Bronchial epithelial cell (primary cell): ENCODE measurements around the gene NFASC. TPM values are rescaled to one million over a fixed set of nuclear protein-coding genes. Genes with fewer than 3 reads are reported as not detected.

Experiments used
- DNase-seq: peaks from one replicate; pipeline ENCODE4 v3.0.0-alpha.2; 2010; ENCODE audit warnings: low read depth
- FAIRE-seq: peaks from 2 replicates; lab custom pipeline; 2011; peaks lifted over from hg19 to GRCh38; lab: Jason Lieb, UNC
- H3K27me3 ChIP-seq: 2 replicates; pipeline ENCODE4 v1.5.1; 2011; ENCODE audit warnings: low read length; ENCODE audit not compliant: control insufficient read depth, insufficient read depth
- H3K36me3 ChIP-seq: 2 replicates; pipeline ENCODE4 v1.5.1; 2011; ENCODE audit warnings: low read length; ENCODE audit not compliant: control insufficient read depth, insufficient read depth
- H3K4me3 ChIP-seq: 2 replicates; pipeline ENCODE4 v1.5.1; 2011; ENCODE audit warnings: mild to moderate bottlenecking, low read depth, low read length, control low read depth
- CTCF ChIP-seq: IDR thresholded peaks from 2 replicates; pipeline ENCODE4 v1.5.1; 2011; ENCODE audit warnings: mild to moderate bottlenecking, moderate library complexity, low read length, control low read depth, inconsistent platforms; ENCODE audit not compliant: insufficient read depth, severe bottlenecking
- total RNA-seq: library from RNA; depleted of rRNA; stranded (reverse); fragments of >200 nt; gene quantifications from 2 replicates; pipeline ENCODE4 v1.2.1, GENCODE V29; 2014

Gene NFASC
- total RNA-seq, 1 donor from 2014 or later, result 0.53 TPM

- FAIRE-seq, result no peak
- no peak overlapping the region for H3K4me3 ChIP-seq
- no peak for TF ChIP-seq CTCF
- no peaks in the 10 kb centered on the region for H3K36me3 ChIP-seq
- peaks cover 8% of the 10 kb centered on the region for H3K27me3 ChIP-seq
- no peak for DNase-seq
Measured at GRCh38 chr1:205032508-205032907, 161.8 kb downstream of the NFASC start.

DNA sequence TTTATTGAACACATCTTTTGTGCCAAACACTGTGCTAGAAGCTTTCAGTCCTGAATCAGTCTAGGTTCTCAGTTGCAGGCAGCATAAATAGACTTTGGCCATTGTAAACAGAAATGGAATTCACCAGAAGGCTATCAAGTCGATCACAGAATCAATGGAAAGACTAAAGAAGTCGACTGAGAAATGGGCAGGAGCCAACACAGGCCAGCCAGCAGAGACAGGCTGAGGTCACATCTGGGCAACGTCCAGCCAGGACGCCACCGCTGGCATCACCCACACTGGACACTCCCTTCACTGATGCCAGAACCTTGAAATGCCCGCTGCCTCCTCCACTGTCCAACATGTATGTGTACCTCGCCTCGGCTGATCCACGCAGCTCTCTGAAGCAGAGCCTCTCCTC, 166.9 kb downstream of the NFASC start:
- DNase-seq (no peak), FAIRE-seq (no peak)
- Histone ChIP-seq H3K4me3 (no peak overlapping the region), H3K27me3 (peaks cover 13% of the 10 kb centered on the region), H3K36me3 (no peaks in the 10 kb centered on the region)
- no peak for TF ChIP-seq CTCF

DNA sequence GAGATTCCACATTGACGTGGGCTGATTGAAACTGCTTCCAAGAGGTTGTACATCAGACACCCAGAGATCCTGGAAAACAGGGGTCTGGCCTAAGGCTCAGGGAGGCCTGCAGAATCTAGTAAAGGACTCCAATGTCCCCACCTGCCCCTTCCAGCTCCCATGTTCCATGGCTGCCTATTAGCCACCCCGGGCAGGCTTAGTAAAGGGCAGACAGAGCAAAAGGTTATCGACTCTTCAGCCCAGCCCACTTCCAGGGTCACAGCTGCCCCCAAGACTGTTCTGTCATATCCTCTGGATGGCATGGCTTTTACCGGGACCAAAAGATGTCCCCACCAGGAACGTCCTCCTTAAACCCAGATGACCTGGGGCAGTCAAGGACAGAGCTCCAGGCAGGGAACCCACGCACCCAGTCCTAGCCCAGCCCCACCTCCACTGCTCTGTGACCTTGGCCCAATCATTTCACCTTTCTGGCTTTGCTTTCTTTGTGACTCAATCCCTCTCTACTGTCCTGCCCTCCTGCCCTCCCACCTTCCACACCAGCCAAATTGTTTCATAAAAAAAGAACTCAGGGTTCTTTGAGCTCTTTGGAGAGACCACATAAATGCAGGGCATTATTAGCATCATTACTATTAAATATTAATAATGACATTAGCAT, 167.6 kb downstream of the NFASC start:
- Histone ChIP-seq H3K27me3 (peaks cover 13% of the 10 kb centered on the region), H3K36me3 (no peaks in the 10 kb centered on the region), H3K4me3 (no peak overlapping the region)
- no peak for FAIRE-seq
- no peak for TF ChIP-seq CTCF
- no peak for DNase-seq

- peaks cover 33% of the 10 kb centered on the region for H3K27me3 ChIP-seq
- no peak for TF ChIP-seq CTCF
- no peak for FAIRE-seq
Measured at GRCh38 chr1:205041001-205041715, 170.5 kb downstream of the NFASC start.

DNA sequence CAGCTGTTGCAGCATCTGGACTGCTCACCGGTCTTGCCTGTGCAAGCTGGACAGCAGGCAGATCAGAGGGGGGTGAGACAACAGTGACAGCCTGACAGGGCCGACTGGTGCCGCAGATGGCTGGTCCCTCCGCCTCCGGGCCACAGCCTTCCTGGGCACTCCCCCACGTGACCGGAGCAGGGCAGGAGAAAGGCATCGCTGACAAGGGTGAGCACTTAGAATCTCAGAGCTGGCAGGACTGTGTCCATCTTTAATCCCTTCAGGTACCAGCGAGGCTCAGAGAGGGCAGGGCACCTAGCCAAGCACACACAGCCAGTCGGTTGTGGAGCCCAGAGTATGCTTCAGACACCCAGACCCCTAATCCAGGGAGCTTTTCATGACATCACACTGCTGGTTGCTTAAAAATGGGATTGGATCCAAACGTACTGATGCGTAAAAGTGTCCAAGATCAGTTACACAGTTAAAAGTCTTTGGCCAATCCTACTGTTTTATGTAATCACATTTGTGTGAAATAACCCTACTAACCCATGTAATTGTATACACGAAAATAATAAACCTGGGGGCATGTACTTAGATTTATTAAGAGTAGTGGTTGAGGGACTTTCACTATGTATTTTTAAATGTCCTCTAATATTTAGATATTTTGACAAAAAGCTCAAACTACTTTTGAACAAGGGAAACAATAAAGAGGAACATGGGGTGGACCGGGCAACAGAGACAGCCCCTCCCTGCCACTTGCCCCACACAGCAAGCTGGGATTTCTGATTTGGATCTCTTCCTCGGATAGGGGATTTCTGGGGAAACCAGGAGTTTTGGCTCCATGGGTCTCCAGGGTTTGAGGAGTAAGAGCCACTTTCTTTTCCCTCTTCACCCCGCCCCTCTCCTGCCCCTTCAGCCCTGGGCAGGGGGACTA, 171.6 kb downstream of the NFASC start:
- DNase-seq (no peak), FAIRE-seq (no peak)
- Histone ChIP-seq H3K27me3 (peaks cover 38% of the 10 kb centered on the region), H3K4me3 (no peak overlapping the region), H3K36me3 (no peaks in the 10 kb centered on the region)
- TF ChIP-seq CTCF, result no peak

More at GRCh38 chr1:205041001-205041715, 170.5 kb downstream of the NFASC start:
- DNase-seq, result no peak
- Histone ChIP-seq H3K36me3 (no peaks in the 10 kb centered on the region), H3K4me3 (no peak overlapping the region)
